Measurements from ENCODE around the gene LMO7. TPM values are rescaled to one million over a fixed set of nuclear protein-coding genes. Genes with fewer than 3 reads are reported as not detected.

LMO7 gene
- total and polyA plus RNA-seq, 2 of the 8 experiments (the other 6 are each of a cell fraction or from before 2014, with no cell fraction given): 8.1 to 28.3 TPM

DNA sequence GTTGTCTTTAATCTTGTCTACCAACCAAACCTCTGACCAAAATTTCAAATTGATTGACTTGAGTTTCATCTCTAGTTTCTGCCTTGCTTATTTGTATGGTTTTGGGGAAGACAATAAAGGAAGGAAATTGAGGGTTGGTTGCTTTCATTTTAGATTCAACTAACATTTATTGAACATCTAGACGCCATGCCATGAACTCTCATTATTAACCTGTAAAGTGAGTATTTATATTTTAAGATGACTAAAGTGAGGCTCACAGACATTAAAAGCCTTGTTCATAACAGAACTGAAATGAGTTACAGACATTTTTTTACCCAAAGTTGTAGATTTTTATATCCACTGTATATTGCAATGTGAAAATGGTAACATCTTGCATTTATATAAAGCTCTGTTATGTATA lies 239.3 kb downstream of the LMO7 start (continued):
- TF ChIP-seq SAP30 (IDR thresholded peaks at IDR 0.05; ENCODE audit: insufficient read depth, insufficient replicate concordance, low read length) (no peak), EGR1 (IDR thresholded peaks at IDR 0.05; ENCODE audit: borderline replicate concordance, low read depth, low read length) (no peak), TEAD4 (IDR thresholded peaks at IDR 0.05; ENCODE audit: low read depth, low read length) (no peak)
